HFF-Myc (cell line): ENCODE data around the gene ANKRD6.

ENCODE experiments used
- DNase-seq: peaks from one replicate; pipeline ENCODE4 v3.0.0-alpha.2; 2011; ENCODE audit warnings: low read depth; ENCODE audit errors: extremely low read depth
- H3K4me3 ChIP-seq: replicated peaks from 2 replicates; pipeline ENCODE4 v1.5.1; 2011; ENCODE audit warnings: low read depth, mild to moderate bottlenecking, control low read depth, low read length
- TF ChIP-seq, protein P1 (sequence below): IDR thresholded peaks from 2 replicates; pipeline ENCODE4 v1.5.1; 2012; ENCODE audit warnings: mild to moderate bottlenecking, low read depth, low read length, control low read depth; ENCODE audit errors: missing control alignments

Gene ANKRD6

GRCh38 chr6:89682991-89683390, 250.0 kb downstream of the ANKRD6 start:
- no peak overlapping the region for H3K4me3 ChIP-seq
- no peak for DNase-seq
- TF ChIP-seq, protein P1, sequence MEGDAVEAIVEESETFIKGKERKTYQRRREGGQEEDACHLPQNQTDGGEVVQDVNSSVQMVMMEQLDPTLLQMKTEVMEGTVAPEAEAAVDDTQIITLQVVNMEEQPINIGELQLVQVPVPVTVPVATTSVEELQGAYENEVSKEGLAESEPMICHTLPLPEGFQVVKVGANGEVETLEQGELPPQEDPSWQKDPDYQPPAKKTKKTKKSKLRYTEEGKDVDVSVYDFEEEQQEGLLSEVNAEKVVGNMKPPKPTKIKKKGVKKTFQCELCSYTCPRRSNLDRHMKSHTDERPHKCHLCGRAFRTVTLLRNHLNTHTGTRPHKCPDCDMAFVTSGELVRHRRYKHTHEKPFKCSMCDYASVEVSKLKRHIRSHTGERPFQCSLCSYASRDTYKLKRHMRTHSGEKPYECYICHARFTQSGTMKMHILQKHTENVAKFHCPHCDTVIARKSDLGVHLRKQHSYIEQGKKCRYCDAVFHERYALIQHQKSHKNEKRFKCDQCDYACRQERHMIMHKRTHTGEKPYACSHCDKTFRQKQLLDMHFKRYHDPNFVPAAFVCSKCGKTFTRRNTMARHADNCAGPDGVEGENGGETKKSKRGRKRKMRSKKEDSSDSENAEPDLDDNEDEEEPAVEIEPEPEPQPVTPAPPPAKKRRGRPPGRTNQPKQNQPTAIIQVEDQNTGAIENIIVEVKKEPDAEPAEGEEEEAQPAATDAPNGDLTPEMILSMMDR = no peak
